Astrocyte (in vitro differentiated cells and primary cell): Measurements from ENCODE around the gene BRI3. TPM values are rescaled to one million over a fixed set of nuclear protein-coding genes. Genes with fewer than 3 reads are reported as not detected.
A peak's percentile ranks its signal among the peaks of the same experiment; 100 is the strongest.

Experiments
- DNase-seq: peaks from one replicate; pipeline ENCODE4 v3.0.0-alpha.2; 2010; ENCODE audit warnings: low read depth
- FAIRE-seq: peaks from 2 replicates; lab custom pipeline; 2011; peaks lifted over from hg19 to GRCh38; lab: Jason Lieb, UNC
- H2AFZ ChIP-seq: 2 replicates; pipeline ENCODE4 v1.6.0; 2012; ENCODE audit warnings: low read depth, low read length, inconsistent platforms
- H3K27ac ChIP-seq: 2 replicates; pipeline ENCODE4 v1.5.1; 2011; ENCODE audit warnings: low read depth, low read length, inconsistent platforms
- H3K27me3 ChIP-seq: 2 replicates; pipeline ENCODE4 v1.6.0; 2011; ENCODE audit warnings: low read length, inconsistent platforms; ENCODE audit not compliant: insufficient read depth
- H3K36me3 ChIP-seq: 2 replicates; pipeline ENCODE4 v1.5.1; 2011; ENCODE audit warnings: low read length, inconsistent platforms; ENCODE audit not compliant: insufficient read depth
- H3K4me1 ChIP-seq: 2 replicates; pipeline ENCODE4 v1.5.1; 2011; ENCODE audit warnings: low read length, inconsistent platforms; ENCODE audit not compliant: insufficient read depth
- H3K4me2 ChIP-seq: 2 replicates; pipeline ENCODE4 v1.6.0; 2012; ENCODE audit warnings: low read length, inconsistent platforms
- H3K4me3 ChIP-seq: 2 replicates; pipeline ENCODE4 v1.5.1; 2011; ENCODE audit warnings: low read depth, mild to moderate bottlenecking, low read length, inconsistent platforms; ENCODE audit not compliant: insufficient read depth
- H3K79me2 ChIP-seq: 2 replicates; pipeline ENCODE4 v1.6.0; 2012; ENCODE audit warnings: mild to moderate bottlenecking, low read length, inconsistent platforms; ENCODE audit not compliant: insufficient read depth
- H3K9ac ChIP-seq: 2 replicates; pipeline ENCODE4 v1.6.0; 2012; ENCODE audit warnings: mild to moderate bottlenecking, low read length, inconsistent platforms
- H3K9me3 ChIP-seq: 2 replicates; pipeline ENCODE4 v1.5.1; 2012; ENCODE audit warnings: low read depth, mild to moderate bottlenecking, low read length, inconsistent platforms; ENCODE audit not compliant: insufficient read depth
- H4K20me1 ChIP-seq: 2 replicates; pipeline ENCODE4 v1.6.0; 2012; ENCODE audit warnings: low read length, inconsistent platforms; ENCODE audit not compliant: insufficient read depth
- H3K27ac Mint-ChIP-seq: one replicate; pipeline ENCODE4 v1.8.0; 2021; ENCODE audit warnings: mild to moderate bottlenecking, mixed read lengths; ENCODE audit not compliant: unreplicated experiment
- H3K27me3 Mint-ChIP-seq: one replicate; pipeline ENCODE4 v1.8.0; 2021; ENCODE audit warnings: low read depth, mixed read lengths; ENCODE audit not compliant: unreplicated experiment
- H3K36me3 Mint-ChIP-seq: one replicate; pipeline ENCODE4 v1.8.0; 2021; ENCODE audit warnings: low read depth, mixed read lengths; ENCODE audit not compliant: unreplicated experiment
- H3K4me1 Mint-ChIP-seq: one replicate; pipeline ENCODE4 v1.8.0; 2021; ENCODE audit warnings: low read depth, mixed read lengths; ENCODE audit not compliant: unreplicated experiment
- H3K4me3 Mint-ChIP-seq: one replicate; pipeline ENCODE4 v1.8.0; 2021; ENCODE audit warnings: mild to moderate bottlenecking, moderate library complexity, mixed read lengths; ENCODE audit not compliant: unreplicated experiment
- H3K9me3 Mint-ChIP-seq: one replicate; pipeline ENCODE4 v1.8.0; 2021; ENCODE audit warnings: mild to moderate bottlenecking, mixed read lengths; ENCODE audit not compliant: unreplicated experiment
- EZH2 ChIP-seq: IDR thresholded peaks from 2 replicates; pipeline ENCODE4 v1.6.1; 2012; ENCODE audit warnings: mild to moderate bottlenecking, low read length, inconsistent platforms; ENCODE audit not compliant: insufficient read depth
- total RNA-seq: library from RNA; stranded (reverse); gene quantifications from 2 replicates; pipeline ENCODE4 v1.2.1, GENCODE V29; 2021
- TF ChIP-seq, protein P1 (sequence below): IDR thresholded peaks from 2 replicates; pipeline ENCODE4 v1.5.1; 2011; ENCODE audit warnings: low read depth, mild to moderate bottlenecking, inconsistent platforms, low read length, moderate library complexity; ENCODE audit not compliant: insufficient read depth

Gene BRI3
- total RNA-seq, 1 donor from 2014 or later, result 195 TPM

DNA sequence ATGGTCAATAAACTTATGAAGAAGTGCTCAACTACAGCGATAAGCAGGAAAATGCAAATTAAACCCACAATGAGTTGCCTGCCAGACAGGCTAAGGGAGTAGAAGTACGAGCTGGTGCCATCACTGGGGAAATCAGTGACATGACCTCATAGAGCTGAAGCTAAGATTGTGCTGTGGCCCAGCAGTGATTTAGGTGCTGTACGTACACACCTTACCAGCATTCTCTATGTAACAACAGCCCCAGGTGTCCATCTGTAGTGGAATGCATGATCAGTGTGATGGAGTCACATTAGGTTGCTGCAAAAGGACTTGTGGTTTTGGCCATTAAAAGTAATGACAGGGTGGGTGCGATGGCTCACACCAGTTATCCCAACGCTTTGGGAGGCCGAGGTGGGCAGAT lies 23.8 kb upstream of the BRI3 start:
- H3K9me3 ChIP-seq, result no peaks in the 10 kb centered on the region
- no peaks in the 10 kb centered on the region for H3K27me3 ChIP-seq
- H4K20me1 ChIP-seq, result no peaks in the 10 kb centered on the region
- DNase-seq (no peak), FAIRE-seq (no peak)
- no peak overlapping the region for H3K4me2 ChIP-seq
- H2AFZ ChIP-seq, result no peak overlapping the region
- peaks cover 14% of the 10 kb centered on the region for H3K79me2 ChIP-seq
- peaks cover 6% of the 10 kb centered on the region for H3K36me3 Mint-ChIP-seq
- no peak overlapping the region for H3K4me3 Mint-ChIP-seq
- no peak overlapping the region for H3K9ac ChIP-seq
- H3K36me3 ChIP-seq, result no peaks in the 10 kb centered on the region
- H3K4me1 ChIP-seq, result no peaks in the 10 kb centered on the region
- peaks cover 5% of the 10 kb centered on the region for H3K4me1 Mint-ChIP-seq
- H3K4me3 ChIP-seq, result no peak overlapping the region
- H3K27ac Mint-ChIP-seq, result no peak overlapping the region
- no peaks in the 10 kb centered on the region for H3K9me3 Mint-ChIP-seq
- no peak overlapping the region for H3K27ac ChIP-seq
- H3K27me3 Mint-ChIP-seq, result peaks cover 1% of the 10 kb centered on the region
- TF ChIP-seq EZH2, result no peak
- TF ChIP-seq, protein P1, sequence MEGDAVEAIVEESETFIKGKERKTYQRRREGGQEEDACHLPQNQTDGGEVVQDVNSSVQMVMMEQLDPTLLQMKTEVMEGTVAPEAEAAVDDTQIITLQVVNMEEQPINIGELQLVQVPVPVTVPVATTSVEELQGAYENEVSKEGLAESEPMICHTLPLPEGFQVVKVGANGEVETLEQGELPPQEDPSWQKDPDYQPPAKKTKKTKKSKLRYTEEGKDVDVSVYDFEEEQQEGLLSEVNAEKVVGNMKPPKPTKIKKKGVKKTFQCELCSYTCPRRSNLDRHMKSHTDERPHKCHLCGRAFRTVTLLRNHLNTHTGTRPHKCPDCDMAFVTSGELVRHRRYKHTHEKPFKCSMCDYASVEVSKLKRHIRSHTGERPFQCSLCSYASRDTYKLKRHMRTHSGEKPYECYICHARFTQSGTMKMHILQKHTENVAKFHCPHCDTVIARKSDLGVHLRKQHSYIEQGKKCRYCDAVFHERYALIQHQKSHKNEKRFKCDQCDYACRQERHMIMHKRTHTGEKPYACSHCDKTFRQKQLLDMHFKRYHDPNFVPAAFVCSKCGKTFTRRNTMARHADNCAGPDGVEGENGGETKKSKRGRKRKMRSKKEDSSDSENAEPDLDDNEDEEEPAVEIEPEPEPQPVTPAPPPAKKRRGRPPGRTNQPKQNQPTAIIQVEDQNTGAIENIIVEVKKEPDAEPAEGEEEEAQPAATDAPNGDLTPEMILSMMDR, result no peak

DNA sequence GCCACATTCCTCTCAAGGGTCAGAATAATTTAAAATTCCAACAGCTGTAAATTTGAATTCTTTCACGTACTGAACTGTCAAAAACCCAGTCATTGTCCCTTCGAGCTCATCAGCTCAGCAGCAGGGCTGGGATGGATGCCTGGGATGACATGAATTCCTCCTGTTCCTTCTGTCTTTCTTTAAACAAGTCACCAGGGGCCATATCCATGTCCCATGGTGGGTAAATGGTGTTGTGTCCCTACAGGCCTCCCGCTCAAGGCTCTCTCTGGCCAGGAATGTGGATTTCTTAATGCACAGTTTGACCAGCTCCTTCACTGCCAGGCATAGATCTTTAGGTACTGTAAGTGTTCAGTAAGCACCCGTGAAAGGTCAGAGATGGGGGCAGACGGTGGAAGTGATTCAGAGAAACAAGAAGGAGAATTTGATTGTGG lies 15.6 kb upstream of the BRI3 start:
- Histone ChIP-seq H3K4me3 (no peak overlapping the region), H3K4me2 (peak overlapping the region; percentile 56), H3K4me1 (peaks cover 6% of the 10 kb centered on the region), H4K20me1 (no peaks in the 10 kb centered on the region), H3K27ac (peak overlapping the region; percentile 48), H2AFZ (no peak overlapping the region), H3K27me3 (no peaks in the 10 kb centered on the region), H3K36me3 (no peaks in the 10 kb centered on the region), H3K9ac (peak overlapping the region; percentile 9), H3K9me3 (peaks cover 3% of the 10 kb centered on the region), H3K79me2 (no peaks in the 10 kb centered on the region)
- H3K36me3 Mint-ChIP-seq, result no peaks in the 10 kb centered on the region
- no peaks in the 10 kb centered on the region for H3K27me3 Mint-ChIP-seq
- TF ChIP-seq EZH2, result no peak
- TF ChIP-seq, protein P1, result no peak
- H3K9me3 Mint-ChIP-seq, result peaks cover 1% of the 10 kb centered on the region
- DNase-seq (peak; percentile 52), FAIRE-seq (no peak)
- H3K4me3 Mint-ChIP-seq, result no peak overlapping the region
- H3K4me1 Mint-ChIP-seq, result peaks cover 6% of the 10 kb centered on the region
- H3K27ac Mint-ChIP-seq, result peak overlapping the region; percentile 92

DNA sequence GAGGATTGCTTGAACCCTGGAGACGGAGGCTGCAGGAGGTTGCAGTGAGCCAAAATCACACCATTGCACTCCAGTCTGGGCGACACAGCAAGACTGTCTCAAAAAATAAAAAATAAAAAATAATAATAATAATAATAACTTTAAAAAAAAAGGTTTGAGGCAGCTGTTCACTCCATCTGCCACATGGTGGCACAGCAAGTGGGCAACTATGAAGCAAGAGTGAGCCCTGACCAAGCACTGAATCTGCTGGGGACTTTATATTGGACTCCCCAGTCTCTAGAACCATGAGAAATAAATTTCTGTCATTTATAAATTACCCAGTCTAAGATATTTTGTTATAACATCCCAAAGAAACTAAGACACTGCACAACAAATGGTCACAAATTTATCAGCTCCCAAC lies 14.6 kb upstream of the BRI3 start:
- DNase-seq (no peak), FAIRE-seq (no peak)
- Histone ChIP-seq H3K27me3 (no peaks in the 10 kb centered on the region), H3K27ac (no peak overlapping the region), H3K79me2 (no peaks in the 10 kb centered on the region), H3K9ac (no peak overlapping the region), H2AFZ (no peak overlapping the region), H3K9me3 (peaks cover 3% of the 10 kb centered on the region), H3K4me1 (peaks cover 6% of the 10 kb centered on the region), H3K36me3 (no peaks in the 10 kb centered on the region), H3K4me2 (no peak overlapping the region), H3K4me3 (no peak overlapping the region), H4K20me1 (no peaks in the 10 kb centered on the region)
- TF ChIP-seq EZH2, result no peak
- TF ChIP-seq, protein P1, result peak; percentile 21
- no peaks in the 10 kb centered on the region for H3K36me3 Mint-ChIP-seq
- peaks cover 1% of the 10 kb centered on the region for H3K9me3 Mint-ChIP-seq
- H3K27ac Mint-ChIP-seq, result no peak overlapping the region
- no peaks in the 10 kb centered on the region for H3K27me3 Mint-ChIP-seq
- H3K4me1 Mint-ChIP-seq, result peaks cover 6% of the 10 kb centered on the region
- H3K4me3 Mint-ChIP-seq, result no peak overlapping the region
